Thyroid gland (tissue), 4 donors: ENCODE data around the gene CUL3. TPM values are rescaled to one million over a fixed set of nuclear protein-coding genes. Genes with fewer than 3 reads are reported as not detected.

Experiments
- DNase-seq, 2 donors: peaks; one replicate each; pipeline ENCODE4 v3.0.0-alpha.2; 2019
- H3K27ac ChIP-seq, 3 donors: fragments of 200-600 bp; sonication (generic); 1 replicate in 2 of 3; 2 replicates in 1 of 3; pipeline ENCODE4 v1.5.1; 2016 to 2019; ENCODE audit warnings: mild to moderate bottlenecking in 1 of 3, moderate library complexity in 1 of 3
- H3K27me3 ChIP-seq: fragments of 200-600 bp; sonication (generic); one replicate; pipeline ENCODE4 v1.5.1; 2019
- H3K36me3 ChIP-seq, 2 donors: fragments of 200-600 bp; sonication (generic); one replicate each; pipeline ENCODE4 v1.5.1; 2016 to 2019
- H3K4me1 ChIP-seq, 2 donors: fragments of 200-600 bp; sonication (generic); one replicate each; pipeline ENCODE4 v1.5.1; 2017 to 2019
- H3K4me3 ChIP-seq, 3 donors: fragments of 200-600 bp; sonication (generic); replicated peaks in 1 of 3; 1 replicate in 2 of 3; 2 replicates in 1 of 3; pipeline ENCODE4 v1.5.1; 2016; ENCODE audit warnings: mild to moderate bottlenecking in 1 of 3
- H3K9me3 ChIP-seq: fragments of 200-600 bp; sonication (generic); one replicate; pipeline ENCODE4 v1.5.1; 2017
- CTCF ChIP-seq, 6 experiments: fragments of 200-600 bp in 3 of 6; fragments of 450-650 bp in 3 of 6; sonication (generic) in 3 of 6; IDR thresholded peaks; one replicate each; pipeline ENCODE4 v1.5.1; 2016 to 2019; ENCODE audit warnings: antibody characterized with exemption in 6 of 6, mild to moderate bottlenecking in 2 of 6, inconsistent platforms in 1 of 6, moderate library complexity in 1 of 6
- POLR2A ChIP-seq, 2 donors: fragments of 450-650 bp; IDR thresholded peaks; one replicate each; pipeline ENCODE4 v1.6.1; 2017; ENCODE audit warnings: antibody characterized with exemption in 2 of 2, mild to moderate bottlenecking in 2 of 2, moderate library complexity in 1 of 2
- WGBS, 2 donors: methylation state at CpG; one replicate each; pipeline ENCODE4 v1.1.5; 2017; 5-methylcytosine and 5-hydroxymethylcytosine counted together
- intact Hi-C: fragments of 100-400 bp; cut with DNase I; formaldehyde crosslinking; loops from one replicate; pipeline ENCODE4 v1.15.1; 2023
- total RNA-seq, 4 donors: library from RNA; depleted of rRNA; stranded (reverse); fragments of >200 nt; gene quantifications; one replicate each; pipeline ENCODE4 v1.2.3, GENCODE V29; 2016

CUL3 gene
- total RNA-seq, 4 donors from 2014 or later: 91.9 to 122 (median 107) TPM

- Histone ChIP-seq H3K36me3 (no peaks in the 10 kb centered on the region), H3K4me1 (no peaks in the 10 kb centered on the region), H3K4me3 (no peak overlapping the region), H3K27me3 (no peaks in the 10 kb centered on the region), H3K27ac (no peak overlapping the region), H3K9me3 (no peaks in the 10 kb centered on the region)
- intact Hi-C loops: no loop called here
- WGBS, 2 donors: 66 to 86% methylated on average over 3 of the region's 3 CpGs
- no peak for DNase-seq
- no peak for TF ChIP-seq POLR2A (IDR thresholded peaks at IDR 0.05)
- TF ChIP-seq CTCF (IDR thresholded peaks at IDR 0.05): no peak
Observed at GRCh38 chr2:224426656-224427055, 158.5 kb downstream of the CUL3 start.

GRCh38 chr2:224421065-224421464 lies 164.1 kb downstream of the CUL3 start:
- Histone ChIP-seq H3K4me3 (no peak overlapping the region), H3K36me3 (no peaks in the 10 kb centered on the region), H3K4me1 (no peaks in the 10 kb centered on the region), H3K27me3 (no peaks in the 10 kb centered on the region), H3K27ac (no peak overlapping the region), H3K9me3 (no peaks in the 10 kb centered on the region)
- intact Hi-C loops: no loop called here
- 60 to 70% methylated on average over 2 of the region's 2 CpGs for WGBS, 2 donors
- no peak for DNase-seq
- TF ChIP-seq POLR2A (IDR thresholded peaks at IDR 0.05) (no peak), CTCF (IDR thresholded peaks at IDR 0.05) (no peak)

Other genes starting within 250 kb of the CUL3 start
- 1 to 10 TPM in 3 of 4 donors, under 1 TPM in 1; 0.88 to 2.7 (median 1.3) TPM for gene FAM124B, start 183.3 kb downstream of the CUL3 start, total RNA-seq
- gene CCDC195, start 131.0 kb upstream of the CUL3 start, total RNA-seq: not detected